HCT116 (cell line): ENCODE results near the gene BAZ1B. TPM values are rescaled to one million over a fixed set of nuclear protein-coding genes. Genes with fewer than 3 reads are reported as not detected.
"Not testable (repeated sequence)": the region's sequence is repeated elsewhere in the genome, so short reads cannot be mapped to it uniquely, and the experiment has no call there.

Experiments used
- ATAC-seq: fragments of 200-7000 bp; cut with Tn5 transposase; 2 replicates; pipeline ENCODE4 v1.9.1; 2020; ENCODE audit warnings: mild to moderate bottlenecking, moderate library complexity
- BruUV-seq: library from RNA; stranded (reverse); fragments of 400-500 nt; replicated peaks from 2 replicates; lab custom pipeline; 2021; lab: Mats Ljungman, UMichigan
- CTCF ChIA-PET: fragments of 300-600 bp; sonication (Branson Sonifier 250); formaldehyde crosslinking; loops from one replicate; lab custom pipeline; 2021; ENCODE audit warnings: antibody characterized with exemption; lab: Charles Lee
- POLR2A ChIA-PET: fragments of 300-600, 350-600 bp; sonication (Branson Sonifier 250); formaldehyde crosslinking; loops from one replicate; lab custom pipeline; 2021; ENCODE audit warnings: antibody characterized with exemption; lab: Charles Lee
- RAD21 ChIA-PET, 2 experiments: fragments of 300-600 bp; sonication (Branson Sonifier 250); formaldehyde crosslinking; loops; one replicate each; lab custom pipeline; 2023; ENCODE audit warnings: low total read pairs in 2 of 2; ENCODE audit not compliant: uncharacterized antibody in 2 of 2, unreplicated experiment in 2 of 2, low non-redundant PET in 1 of 2; lab: Charles Lee
- DNase-seq: peaks from one replicate; pipeline ENCODE4 v3.0.0-alpha.2; 2010; ENCODE audit warnings: low read depth, low spot score
- H2AFZ ChIP-seq: fragments of 200-600 bp; shearing (Covaris generic), sonication (generic); 2 replicates; pipeline ENCODE4 v1.6.1; 2017; ENCODE audit warnings: low read depth, mixed run types, mixed read lengths, antibody characterized with exemption, low read length; ENCODE audit not compliant: poor library complexity, severe bottlenecking
- H3K27ac ChIP-seq: 2 replicates; pipeline ENCODE4 v1.5.1; 2012; ENCODE audit warnings: low read depth, low read length
- H3K27me3 ChIP-seq: fragments of 200-600 bp; sonication (generic); 2 replicates; pipeline ENCODE4 v1.6.1; 2016; ENCODE audit warnings: mixed run types, low read length, mixed read lengths; ENCODE audit not compliant: insufficient read depth
- H3K36me3 ChIP-seq, 2 experiments: fragments of 200-500 bp in 1 of 2; fragments of 200-600 bp in 1 of 2; sonication (Bioruptor generic) in 1 of 2; sonication (generic) in 1 of 2; 2 replicates each; pipeline versions ENCODE4 v1.5.1 to v1.6.1; 2014 to 2016; ENCODE audit warnings: low read length in 2 of 2, inconsistent platforms in 1 of 2, mixed read lengths in 1 of 2, mixed run types in 1 of 2; ENCODE audit not compliant: insufficient read depth in 2 of 2, control insufficient read depth in 1 of 2
- H3K4me1 ChIP-seq, 2 experiments: fragments of 200-600 bp in 1 of 2; sonication (generic) in 1 of 2; 2 replicates each; pipeline versions ENCODE4 v1.5.1 to v1.6.1; 2012 to 2017; ENCODE audit warnings: low read length in 2 of 2, inconsistent platforms in 1 of 2, mild to moderate bottlenecking in 1 of 2, mixed read lengths in 1 of 2, mixed run types in 1 of 2, moderate library complexity in 1 of 2; ENCODE audit not compliant: insufficient read depth in 2 of 2, control insufficient read depth in 1 of 2
- H3K4me2 ChIP-seq: fragments of 200-600 bp; sonication (generic); 2 replicates; pipeline ENCODE4 v1.6.1; 2017; ENCODE audit warnings: mixed run types, low read length, mixed read lengths
- H3K4me3 ChIP-seq, 2 experiments: fragments of 200-600 bp in 1 of 2; sonication (generic) in 1 of 2; replicated peaks in 1 of 2; 2 replicates each; pipeline ENCODE4 v1.5.1; 2011 to 2016; ENCODE audit warnings: low read length in 2 of 2, control low read depth in 1 of 2, low read depth in 1 of 2, mild to moderate bottlenecking in 1 of 2, mixed read lengths in 1 of 2, mixed run types in 1 of 2
- H3K79me2 ChIP-seq: fragments of 200-600 bp; sonication (generic); 2 replicates; pipeline ENCODE4 v1.6.1; 2017; ENCODE audit warnings: mild to moderate bottlenecking, mixed run types, low read length, moderate library complexity, mixed read lengths; ENCODE audit not compliant: insufficient read depth
- H3K9ac ChIP-seq: fragments of 200-600 bp; sonication (generic); 2 replicates; pipeline ENCODE4 v1.6.1; 2016; ENCODE audit warnings: low read length, mixed read lengths
- H3K9me2 ChIP-seq: fragments of 200-600 bp; sonication (generic), shearing (Covaris generic); 2 replicates; pipeline ENCODE4 v1.6.1; 2017; ENCODE audit warnings: mixed run types, mild to moderate bottlenecking, moderate library complexity; ENCODE audit not compliant: insufficient read depth
- H3K9me3 ChIP-seq, 2 experiments: fragments of 200-500 bp in 1 of 2; fragments of 200-600 bp in 1 of 2; sonication (Bioruptor generic) in 1 of 2; sonication (generic) in 1 of 2; 2 replicates each; pipeline ENCODE4 v1.6.1; 2014 to 2017; ENCODE audit warnings: low read length in 2 of 2, mixed read lengths in 2 of 2, inconsistent platforms in 1 of 2, low read depth in 1 of 2, mild to moderate bottlenecking in 1 of 2, mixed run types in 1 of 2, moderate library complexity in 1 of 2; ENCODE audit not compliant: control insufficient read depth in 1 of 2, insufficient read depth in 1 of 2
- H4K20me1 ChIP-seq: fragments of 200-600 bp; sonication (generic), shearing (Covaris generic); 2 replicates; pipeline ENCODE4 v1.6.1; 2017; ENCODE audit warnings: mixed run types, mild to moderate bottlenecking, moderate library complexity; ENCODE audit not compliant: insufficient read depth
- CBX3 ChIP-seq: IDR thresholded peaks from 2 replicates; pipeline ENCODE4 v1.6.1; 2012; ENCODE audit warnings: low read depth
- CEBPB ChIP-seq: IDR thresholded peaks from 2 replicates; pipeline ENCODE4 v1.6.1; 2012; ENCODE audit warnings: low read depth
- ELF1 ChIP-seq: IDR thresholded peaks from 2 replicates; pipeline ENCODE4 v1.6.1; 2012; ENCODE audit warnings: low read depth, borderline replicate concordance
- FOSL1 ChIP-seq: IDR thresholded peaks from 2 replicates; pipeline ENCODE4 v1.6.1; 2012; ENCODE audit warnings: low read depth
- JUND ChIP-seq: IDR thresholded peaks from 2 replicates; pipeline ENCODE4 v1.6.1; 2012
- RAD21 ChIP-seq: IDR thresholded peaks from 2 replicates; pipeline ENCODE4 v1.6.1; 2012; ENCODE audit warnings: low read depth, mild to moderate bottlenecking
- ZFX ChIP-seq: fragments of 450-650 bp; IDR thresholded peaks from 2 replicates; pipeline ENCODE4 v1.6.1; 2017
- intact Hi-C: fragments of 100-400 bp; cut with micrococcal nuclease; formaldehyde crosslinking; loops from 2 replicates; pipeline ENCODE4 v1.10.0; 2022
- total RNA-seq: library from RNA; stranded (reverse); gene quantifications from one replicate; pipeline ENCODE4 v1.2.1, GENCODE V29; 2021; ENCODE audit not compliant: unreplicated experiment

Gene BAZ1B
- total RNA-seq, 1 experiment from 2014 or later, result 81.1 TPM

DNA sequence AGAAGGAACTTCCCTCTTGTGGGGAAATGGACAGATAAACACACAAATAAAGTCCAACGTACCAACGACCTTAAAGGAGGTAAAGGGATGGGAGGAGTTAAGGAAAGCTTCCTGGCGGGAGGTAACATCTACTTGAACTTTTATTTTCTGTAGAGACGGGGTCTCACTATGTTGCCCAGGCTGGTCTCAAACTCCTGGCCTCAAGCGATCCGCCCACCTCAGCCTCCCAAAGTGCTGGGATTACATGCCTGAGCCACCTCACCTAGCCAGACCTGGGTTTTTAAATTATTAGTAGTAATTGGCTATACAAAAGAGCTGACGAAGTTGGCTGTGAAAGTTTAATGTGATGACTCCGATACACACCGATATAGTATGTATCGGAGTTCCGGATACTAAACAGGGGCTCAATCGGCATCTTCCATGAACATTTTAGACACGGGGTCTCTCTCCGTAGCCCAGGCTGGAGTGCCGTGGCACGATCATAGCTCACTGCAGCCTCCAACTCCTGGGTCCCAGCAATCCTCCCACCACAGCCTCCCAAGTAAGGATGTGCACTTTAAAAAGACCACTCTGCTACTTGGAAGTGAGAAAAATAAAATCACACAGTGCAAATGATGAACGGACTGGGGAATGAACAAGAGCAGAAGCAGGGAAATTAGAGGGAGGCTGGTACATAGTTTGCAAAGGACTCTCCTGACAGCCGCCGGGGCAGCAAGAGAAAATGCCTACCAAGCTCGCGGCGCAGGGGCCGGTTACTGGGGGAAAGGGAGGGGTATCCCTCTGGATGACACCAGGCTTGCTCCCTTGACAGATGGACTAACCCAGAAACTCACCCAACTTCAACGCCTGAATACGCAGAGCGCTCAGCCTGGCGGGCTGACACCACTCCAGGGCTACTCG lies 34.4 kb upstream of the BAZ1B start:
- peak overlapping the region; percentile 89 for H3K9ac ChIP-seq
- RAD21 ChIA-PET, result no interaction called here
- POLR2A ChIA-PET, result interaction anchor here (0.8 to 1.1 kb wide), 3 partner anchors 9 to 34 kb away, joined by 3 to 5 read pairs (median 3); partner anchors contain the start of gene BAZ1B
- peaks cover 2 to 6% of the 10 kb centered on the region in 2 experiments; a peak in 3 of 4 replicates for H3K36me3 ChIP-seq
- intact Hi-C loops, result loop anchor here (1.0 kb wide), 1 partner anchor 34 kb away; the partner anchor contains the start of gene BAZ1B
- peak overlapping the region; percentile 94 to 99 for H3K4me3 ChIP-seq
- H3K4me1 ChIP-seq, result peaks cover 16 to 35% of the 10 kb centered on the region in 2 experiments
- no peaks in the 10 kb centered on the region for H3K27me3 ChIP-seq
- no peaks in the 10 kb centered on the region for H4K20me1 ChIP-seq
- peak overlapping the region; percentile 99 for H3K27ac ChIP-seq
- no peaks in the 10 kb centered on the region for H3K9me2 ChIP-seq
- H2AFZ ChIP-seq, result no peak overlapping the region
- ATAC-seq (no peak), DNase-seq (no peak)
- H3K4me2 ChIP-seq, result peak overlapping the region; percentile 90
- CTCF ChIA-PET, result no interaction called here
- no peaks in the 10 kb centered on the region for H3K9me3 ChIP-seq
- peaks cover 53% of the 10 kb centered on the region for H3K79me2 ChIP-seq
- TF ChIP-seq JUND (no peak), RAD21 (no peak), FOSL1 (no peak), CEBPB (no peak), ZFX (no peak)
- BruUV-seq, result TSS peak; percentile 65

DNA sequence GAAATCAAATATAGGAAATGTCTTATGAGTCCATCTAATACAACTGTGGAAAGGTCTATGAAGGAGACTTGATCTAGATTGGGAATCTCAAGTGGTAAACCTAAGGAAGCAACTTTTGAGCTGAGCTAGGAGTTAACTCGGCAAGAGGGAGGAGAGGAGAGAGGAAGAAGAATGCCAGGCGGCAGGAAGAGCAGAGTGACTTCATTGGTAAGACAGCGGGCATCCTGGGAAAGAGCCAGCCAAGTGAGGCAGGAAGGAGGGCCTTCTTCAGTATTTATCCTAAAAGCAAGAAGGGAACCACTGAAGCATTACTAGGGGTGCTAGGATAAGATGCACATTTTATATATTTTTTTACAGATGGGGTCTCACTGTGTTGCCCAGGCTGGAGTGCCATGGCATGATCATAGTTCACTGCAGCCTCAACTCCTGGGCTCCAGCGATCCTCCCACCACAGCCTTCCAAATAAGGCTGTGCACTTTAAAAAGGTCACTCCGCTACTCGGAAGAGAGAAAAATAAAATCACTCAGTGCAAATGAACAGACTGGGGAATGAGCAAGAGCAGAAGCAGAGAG lies 33.4 kb upstream of the BAZ1B start:
- POLR2A ChIA-PET, result no interaction called here
- Histone ChIP-seq H2AFZ (no peak overlapping the region), H3K79me2 (peaks cover 61% of the 10 kb centered on the region), H3K9me3 (no peaks in the 10 kb centered on the region), H3K4me2 (peak overlapping the region; percentile 90), H3K9me2 (no peaks in the 10 kb centered on the region), H3K27ac (no peak overlapping the region), H3K4me3 (peak overlapping the region; percentile 94 to 99), H3K36me3 (peaks cover 6 to 9% of the 10 kb centered on the region in 2 experiments; a peak in 3 of 4 replicates), H3K27me3 (no peaks in the 10 kb centered on the region), H3K9ac (peak overlapping the region; percentile 89), H4K20me1 (no peaks in the 10 kb centered on the region), H3K4me1 (peaks cover 16 to 33% of the 10 kb centered on the region in 2 experiments)
- no TSS peak for BruUV-seq
- ATAC-seq (no peak), DNase-seq (no peak)
- RAD21 ChIA-PET, result interaction anchor here in 1 of 2 experiments (0.6 kb wide), 1 partner anchor 170 kb away, joined by 3 read pairs; no protein-coding TSS in a partner anchor
- CTCF ChIA-PET, result no interaction called here
- intact Hi-C loops, result no loop called here
- TF ChIP-seq ELF1 (no peak), CBX3 (no peak)

DNA sequence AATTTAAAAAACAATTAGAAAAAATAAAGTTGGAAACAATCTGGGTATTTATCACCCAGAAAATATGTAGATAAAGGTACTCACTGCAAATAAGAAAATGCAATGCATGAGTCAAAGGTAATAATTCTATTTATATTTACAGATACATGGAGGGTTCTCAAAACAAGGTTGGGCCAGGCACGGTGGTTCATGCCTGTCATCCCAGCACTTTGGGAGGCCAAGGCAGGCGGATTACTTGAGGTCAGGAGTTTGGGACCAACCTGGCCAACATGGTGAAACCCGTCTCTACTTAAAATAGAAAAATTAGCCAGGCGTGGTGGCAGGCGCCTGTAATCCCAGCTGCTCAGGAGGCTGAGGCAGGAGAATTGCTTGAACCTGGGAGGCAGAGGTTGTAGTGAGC lies 28.0 kb upstream of the BAZ1B start:
- H2AFZ ChIP-seq, H3K9ac ChIP-seq, H3K27me3 ChIP-seq, H3K27ac ChIP-seq, H3K9me2 ChIP-seq, H3K9me3 ChIP-seq, H3K4me3 ChIP-seq, H3K4me2 ChIP-seq, CTCF ChIA-PET, H3K4me1 ChIP-seq, RAD21 ChIA-PET, intact Hi-C loops, ATAC-seq, BruUV-seq, DNase-seq, H4K20me1 ChIP-seq: not testable (repeated sequence)
- peaks cover 90% of the 10 kb centered on the region for H3K79me2 ChIP-seq
- POLR2A ChIA-PET, result interaction anchor here (1.4 kb wide), 1 partner anchor 10 kb away, joined by 3 read pairs; no protein-coding TSS in a partner anchor
- H3K36me3 ChIP-seq, result peaks cover 15 to 22% of the 10 kb centered on the region in 2 experiments
